MG63 (cell line): ENCODE results near the gene KLRC3. TPM values are rescaled to one million over a fixed set of nuclear protein-coding genes. Genes with fewer than 3 reads are reported as not detected.
A peak's percentile ranks its signal among the peaks of the same experiment; 100 is the strongest.
"Not testable (repeated sequence)": the region's sequence is repeated elsewhere in the genome, so short reads cannot be mapped to it uniquely, and the experiment has no call there.

Experiments used
- DNase-seq: peaks from one replicate; pipeline ENCODE4 v3.0.0-alpha.2; 2020
- H3K27me3 ChIP-seq: fragments of 250-450 bp; sonication (Bioruptor Pico); 2 replicates; pipeline ENCODE4 v1.5.1; 2020; ENCODE audit warnings: mild to moderate bottlenecking, moderate library complexity
- H3K36me3 ChIP-seq: fragments of 250-450 bp; sonication (Bioruptor Pico); 2 replicates; pipeline ENCODE4 v1.5.1; 2020; ENCODE audit warnings: mild to moderate bottlenecking, moderate library complexity
- H3K4me3 ChIP-seq: fragments of 250-450 bp; sonication (Bioruptor Pico); 2 replicates; pipeline ENCODE4 v1.5.1; 2020; ENCODE audit warnings: mild to moderate bottlenecking, moderate library complexity
- H3K9me3 ChIP-seq: fragments of 250-450 bp; sonication (Bioruptor Pico); 2 replicates; pipeline ENCODE4 v1.5.1; 2020; ENCODE audit warnings: mild to moderate bottlenecking, moderate library complexity
- total RNA-seq: library from RNA; depleted of rRNA; stranded (reverse); fragments of >200 nt; shearing (Covaris generic); gene quantifications from 2 replicates; pipeline ENCODE4 v1.2.3, GENCODE V29; 2014; ENCODE audit warnings: low replicate concordance

KLRC3 gene
- total RNA-seq, 1 experiment from 2014 or later, result not detected

GRCh38 chr12:10409392-10409791 lies 11.0 kb downstream of the KLRC3 start, which contains the start of gene KLRC4:
Gene KLRC4 (minus strand): TSS chr12:10409757. CDS start chr12:10409575, 182 bp downstream.
- no peak for DNase-seq
- Histone ChIP-seq H3K4me3 (no peak within 1 kb of the TSS), H3K36me3 (no peaks in the 10 kb centered on the region), H3K27me3 (no peaks in the 10 kb centered on the region), H3K9me3 (no peaks in the 10 kb centered on the region)

GRCh38 chr12:10408842-10409241 lies 11.6 kb downstream of the KLRC3 start:
- Histone ChIP-seq H3K36me3 (no peaks in the 10 kb centered on the region), H3K4me3 (no peak overlapping the region), H3K27me3 (no peaks in the 10 kb centered on the region), H3K9me3 (no peaks in the 10 kb centered on the region)
- no peak for DNase-seq

GRCh38 chr12:10406725-10407124 lies 13.7 kb downstream of the KLRC3 start:
- Histone ChIP-seq H3K36me3 (no peaks in the 10 kb centered on the region), H3K9me3 (no peaks in the 10 kb centered on the region), H3K4me3 (no peak overlapping the region), H3K27me3 (no peaks in the 10 kb centered on the region)
- DNase-seq, result no peak

DNA sequence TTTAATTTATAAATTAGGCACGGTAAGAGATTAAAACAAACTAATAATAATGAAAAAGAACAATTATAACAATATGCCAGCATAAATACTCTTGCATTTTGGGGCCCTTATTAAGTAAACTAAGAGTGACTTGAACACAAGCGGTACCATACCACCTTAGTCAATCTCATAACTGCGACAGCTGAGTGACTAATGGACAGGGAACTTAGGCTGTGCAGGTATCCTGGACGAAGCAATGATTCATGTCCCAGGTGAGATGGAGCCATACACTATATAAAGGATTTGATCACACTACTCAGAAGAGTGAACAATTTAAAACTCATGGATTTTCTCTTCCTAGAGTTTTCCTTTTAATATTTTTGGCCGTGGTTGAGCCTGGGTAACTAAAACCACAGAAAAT lies 15.1 kb downstream of the KLRC3 start:
- no peaks in the 10 kb centered on the region for H3K36me3 ChIP-seq
- no peaks in the 10 kb centered on the region for H3K9me3 ChIP-seq
- DNase-seq, result no peak
- no peaks in the 10 kb centered on the region for H3K27me3 ChIP-seq
- no peak overlapping the region for H3K4me3 ChIP-seq

- H3K27me3 ChIP-seq, result no peaks in the 10 kb centered on the region
- no peak for DNase-seq
- no peaks in the 10 kb centered on the region for H3K36me3 ChIP-seq
- H3K4me3 ChIP-seq, result no peak overlapping the region
- no peaks in the 10 kb centered on the region for H3K9me3 ChIP-seq
Observed at GRCh38 chr12:10404798-10405197, 15.6 kb downstream of the KLRC3 start.

DNA sequence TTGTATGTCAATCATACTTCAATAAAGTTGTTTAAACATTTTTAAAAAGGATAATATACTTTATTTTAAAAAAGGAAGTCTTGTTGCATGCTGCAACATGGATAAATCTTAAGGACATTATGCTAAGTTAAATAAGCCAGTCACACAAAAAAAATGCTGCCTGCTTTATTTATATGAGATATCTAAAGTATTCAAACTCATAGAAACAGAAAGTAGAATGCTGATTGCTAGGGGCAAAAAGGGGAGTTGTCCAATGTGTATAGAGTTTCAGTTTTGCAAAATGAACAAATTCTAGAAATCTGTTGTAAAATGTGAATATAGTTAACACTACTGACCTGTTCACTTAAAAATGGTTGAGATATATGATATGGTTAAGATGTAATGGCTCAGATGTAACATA lies 19.6 kb downstream of the KLRC3 start:
- Histone ChIP-seq H3K9me3 (no peaks in the 10 kb centered on the region), H3K36me3 (no peaks in the 10 kb centered on the region)
- DNase-seq, result no peak

GRCh38 chr12:10398168-10398567 lies 22.2 kb downstream of the KLRC3 start:
- H3K9me3 ChIP-seq, result no peaks in the 10 kb centered on the region
- no peaks in the 10 kb centered on the region for H3K27me3 ChIP-seq
- H3K36me3 ChIP-seq, result no peaks in the 10 kb centered on the region
- DNase-seq, result no peak
- no peak overlapping the region for H3K4me3 ChIP-seq

More for the DNA sequence above, 19.6 kb downstream of the KLRC3 start:
- Histone ChIP-seq H3K27me3 (no peaks in the 10 kb centered on the region), H3K4me3 (no peak overlapping the region)

DNA sequence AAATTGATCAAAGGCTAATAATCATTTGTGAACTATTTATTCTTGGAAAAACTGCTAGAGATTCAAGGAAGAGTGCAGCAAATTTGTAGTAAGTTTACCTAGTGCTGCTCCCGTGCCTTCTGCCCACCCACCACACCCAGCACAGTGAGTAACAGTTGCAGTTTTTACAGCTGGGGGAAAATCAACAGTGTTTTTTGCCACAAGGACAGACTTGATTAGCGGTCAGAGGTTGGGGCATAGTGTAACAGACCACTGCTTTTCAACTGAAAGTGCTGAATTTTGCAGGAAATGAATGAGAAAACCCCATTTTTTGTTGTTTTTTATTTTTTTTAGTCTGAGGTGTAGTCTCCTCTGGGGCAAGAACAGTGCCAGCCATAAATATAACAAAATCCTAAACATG lies 23.1 kb downstream of the KLRC3 start:
- no peaks in the 10 kb centered on the region for H3K27me3 ChIP-seq
- H3K4me3 ChIP-seq, result no peak overlapping the region
- H3K36me3 ChIP-seq, result no peaks in the 10 kb centered on the region
- no peaks in the 10 kb centered on the region for H3K9me3 ChIP-seq
- no peak for DNase-seq

DNA sequence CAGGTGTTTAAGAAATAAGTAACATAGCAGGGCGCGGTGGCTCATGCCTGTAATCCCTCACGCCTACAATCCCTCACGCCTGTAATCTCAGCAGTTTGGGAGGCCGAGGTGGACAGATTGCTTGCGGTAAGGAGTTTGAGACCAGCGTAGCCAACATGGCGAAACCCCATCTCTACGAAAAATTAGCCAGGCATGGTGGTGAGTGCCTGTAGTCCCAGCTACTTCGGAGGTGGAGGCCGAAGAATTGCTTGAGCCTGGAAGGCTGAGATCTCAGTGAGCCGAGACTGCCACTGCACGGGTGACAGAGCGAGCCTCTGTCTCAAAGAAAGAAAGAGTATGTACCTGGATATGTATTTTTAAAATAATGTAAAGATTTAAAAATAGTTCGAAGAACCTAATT lies 24.2 kb downstream of the KLRC3 start:
- H3K9me3 ChIP-seq, result not testable (repeated sequence)

GRCh38 chr12:10395390-10395998 lies 24.9 kb downstream of the KLRC3 start:
- Histone ChIP-seq H3K9me3 (no peaks in the 10 kb centered on the region), H3K4me3 (no peak overlapping the region), H3K36me3 (no peaks in the 10 kb centered on the region), H3K27me3 (no peaks in the 10 kb centered on the region)
- DNase-seq, result peak; percentile 82

More for the DNA sequence above, 24.2 kb downstream of the KLRC3 start:
- not testable (repeated sequence) for DNase-seq, H3K36me3 ChIP-seq, H3K4me3 ChIP-seq, H3K27me3 ChIP-seq

- not testable (repeated sequence) for DNase-seq, H3K27me3 ChIP-seq, H3K36me3 ChIP-seq, H3K9me3 ChIP-seq, H3K4me3 ChIP-seq
Observed at GRCh38 chr12:10394531-10395152, 25.8 kb downstream of the KLRC3 start.

- DNase-seq, result no peak
- H3K36me3 ChIP-seq, result no peaks in the 10 kb centered on the region
- no peak overlapping the region for H3K4me3 ChIP-seq
- H3K27me3 ChIP-seq, result no peaks in the 10 kb centered on the region
- H3K9me3 ChIP-seq, result no peaks in the 10 kb centered on the region
Observed at GRCh38 chr12:10393291-10393690, 27.1 kb downstream of the KLRC3 start.

DNA sequence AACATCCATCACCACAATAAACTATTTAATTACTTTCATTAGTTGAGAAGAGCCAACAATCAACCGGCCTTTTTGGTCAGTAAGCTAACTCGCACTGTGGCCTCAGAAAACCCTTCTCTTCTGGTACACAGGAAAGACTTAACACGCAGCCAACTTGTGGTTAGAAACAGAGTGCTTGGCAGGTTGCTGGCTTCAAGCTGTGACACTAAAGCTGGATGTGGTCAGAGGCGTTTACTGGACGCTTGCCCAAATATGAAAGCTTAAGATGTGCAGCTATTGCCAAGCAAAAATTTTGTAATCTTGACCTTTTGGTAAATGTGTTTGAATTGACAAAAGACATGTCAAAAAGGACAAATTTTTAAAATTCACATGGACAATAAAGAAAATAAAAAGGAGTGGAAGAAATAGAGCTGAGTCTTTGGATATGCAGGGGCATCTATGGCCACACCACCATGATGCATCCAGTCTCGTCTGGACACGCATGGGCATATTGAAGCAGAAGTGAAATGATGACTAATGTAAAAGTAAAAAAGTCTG lies 27.9 kb downstream of the KLRC3 start:
- peak; percentile 89 for DNase-seq

DNA sequence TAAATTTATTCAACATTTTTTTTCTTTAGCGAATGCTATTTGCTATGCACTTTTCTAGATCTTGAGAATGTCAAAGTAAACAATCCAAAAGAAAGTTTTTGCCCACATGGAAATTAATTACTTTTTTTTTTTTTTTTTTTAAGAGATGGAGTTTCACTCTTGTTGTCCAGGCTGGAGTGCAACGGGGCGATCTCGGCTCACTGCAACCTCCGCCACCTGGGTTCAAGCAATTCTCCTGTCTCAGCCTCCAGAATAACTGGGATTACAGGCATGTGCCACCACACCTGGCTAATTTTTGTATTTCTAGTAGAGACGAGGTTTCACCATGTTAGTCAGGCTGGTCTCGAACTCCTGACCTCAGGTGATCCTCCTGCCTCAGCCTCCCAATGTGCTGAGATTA lies 29.4 kb downstream of the KLRC3 start:
- not testable (repeated sequence) for H3K27me3 ChIP-seq, H3K36me3 ChIP-seq, DNase-seq, H3K9me3 ChIP-seq, H3K4me3 ChIP-seq

More for the DNA sequence above, 27.9 kb downstream of the KLRC3 start:
- H3K36me3 ChIP-seq, result no peaks in the 10 kb centered on the region
- no peaks in the 10 kb centered on the region for H3K27me3 ChIP-seq
- H3K9me3 ChIP-seq, result no peaks in the 10 kb centered on the region
- no peak overlapping the region for H3K4me3 ChIP-seq

DNA sequence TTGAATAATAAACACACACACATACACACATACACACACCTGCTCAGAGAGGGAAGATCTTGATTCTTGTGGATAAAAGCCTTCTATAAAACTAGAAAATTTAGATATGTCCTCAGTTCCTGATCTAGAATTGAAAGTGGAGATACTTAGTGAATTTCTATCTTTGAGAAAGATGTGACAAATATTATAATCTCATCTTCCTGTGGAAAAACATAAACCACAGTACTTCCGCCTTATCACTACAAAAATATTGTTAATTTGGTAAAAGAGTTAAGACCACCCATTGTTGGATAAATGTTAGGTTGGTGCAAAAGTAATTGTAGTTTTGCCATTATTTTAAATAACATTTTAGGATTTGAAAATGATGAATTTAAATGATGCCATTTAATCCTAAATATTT lies 30.5 kb downstream of the KLRC3 start, which contains the start of gene KLRK1:
TSS of gene KLRK1 (minus strand) at position 138 of the 400 bp plus-strand sequence. CDS start 1,231 bp downstream, outside the sequence.
- DNase-seq, result no peak
- H3K9me3 ChIP-seq, result no peaks in the 10 kb centered on the region
- H3K27me3 ChIP-seq, result no peaks in the 10 kb centered on the region
- H3K4me3 ChIP-seq, result no peak within 1 kb of the TSS
- no peaks in the 10 kb centered on the region for H3K36me3 ChIP-seq

GRCh38 chr12:10388624-10389413 lies 31.6 kb downstream of the KLRC3 start:
- no peaks in the 10 kb centered on the region for H3K36me3 ChIP-seq
- peaks cover 3% of the 10 kb centered on the region; the same call in 1 of the 2 replicates for H3K9me3 ChIP-seq
- no peak for DNase-seq
- H3K27me3 ChIP-seq, result no peaks in the 10 kb centered on the region
- no peak overlapping the region for H3K4me3 ChIP-seq

GRCh38 chr12:10387498-10387897 lies 32.9 kb downstream of the KLRC3 start:
- not testable (repeated sequence) for DNase-seq, H3K9me3 ChIP-seq, H3K4me3 ChIP-seq, H3K36me3 ChIP-seq, H3K27me3 ChIP-seq
